Activated naive CD4-positive, alpha-beta T cell treated with anti-CD3 and anti-CD28 coated beads, Interleukin-2, amount 10 ng/mL, durations not matched to agents 7 days and 5 days (primary cell): ENCODE measurements around the gene ARSJ.
"Not testable (repeated sequence)": the region's sequence is repeated elsewhere in the genome, so short reads cannot be mapped to it uniquely, and the experiment has no call there.

ENCODE experiments used
- CTCF ChIA-PET: fragments of 350-600 bp; sonication (Branson Sonifier 250); formaldehyde crosslinking; loops from one replicate; lab custom pipeline; 2021; ENCODE audit warnings: antibody characterized with exemption; lab: Charles Lee
- DNase-seq: peaks from one replicate; pipeline ENCODE4 v3.0.0-alpha.2; 2020
- H3K27ac Mint-ChIP-seq: one replicate; pipeline ENCODE4 v1.8.0; 2021; ENCODE audit warnings: mild to moderate bottlenecking, moderate library complexity, mixed read lengths
- H3K27me3 Mint-ChIP-seq: one replicate; pipeline ENCODE4 v1.8.0; 2021; ENCODE audit warnings: mild to moderate bottlenecking, mixed read lengths
- H3K36me3 Mint-ChIP-seq: one replicate; pipeline ENCODE4 v1.8.0; 2021; ENCODE audit warnings: mixed read lengths
- H3K4me1 Mint-ChIP-seq: one replicate; pipeline ENCODE4 v1.8.0; 2021; ENCODE audit warnings: mixed read lengths
- H3K4me3 Mint-ChIP-seq: one replicate; pipeline ENCODE4 v1.8.0; 2021; ENCODE audit warnings: mild to moderate bottlenecking, moderate library complexity, mixed read lengths
- H3K9me3 Mint-ChIP-seq: one replicate; pipeline ENCODE4 v1.8.0; 2021; ENCODE audit warnings: mixed read lengths

ARSJ gene

DNA sequence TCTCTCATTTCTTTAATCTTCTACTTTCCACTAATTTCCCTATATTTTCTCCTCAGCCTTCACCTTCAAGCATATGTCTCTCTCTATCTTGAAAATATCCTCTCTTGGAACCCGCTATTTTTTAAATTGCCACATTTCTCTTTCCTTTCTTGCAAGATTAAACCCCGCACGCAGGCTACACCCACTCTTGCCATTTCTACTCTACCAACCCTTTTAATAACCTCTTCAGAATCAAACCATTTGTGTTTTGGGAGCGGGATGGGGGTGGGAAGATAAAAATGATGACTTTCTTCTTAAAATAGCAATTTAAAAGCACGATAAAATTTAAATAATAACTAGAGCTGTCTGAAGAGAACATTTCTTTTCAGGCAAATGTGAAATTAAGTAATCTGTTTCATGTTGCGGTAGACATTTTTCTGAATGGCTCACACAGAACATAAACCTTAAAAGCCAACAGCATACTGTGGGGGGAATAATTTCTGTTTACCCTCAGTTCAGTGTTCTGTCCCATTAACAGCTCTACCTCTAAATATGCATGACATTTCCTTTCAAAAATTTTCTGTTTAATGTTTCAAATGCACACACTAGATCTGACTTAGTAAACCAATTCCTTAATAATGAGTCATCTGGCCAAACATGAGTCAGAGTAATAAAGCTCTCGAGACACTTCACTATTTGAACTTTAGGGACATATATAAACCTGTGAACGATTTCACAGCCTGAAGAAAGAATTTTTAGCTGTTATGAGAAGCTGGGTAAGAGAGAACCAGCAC lies 20.5 kb downstream of the ARSJ start:
- Mint-ChIP-seq H3K4me3 (no peak overlapping the region), H3K4me1 (peaks cover 6% of the 10 kb centered on the region), H3K9me3 (peaks cover 9% of the 10 kb centered on the region), H3K27ac (no peak overlapping the region), H3K27me3 (no peaks in the 10 kb centered on the region), H3K36me3 (no peaks in the 10 kb centered on the region)
- CTCF ChIA-PET, result interaction anchor here (0.9 to 1.2 kb wide), 2 partner anchors 8 to 113 kb away, joined by 3 to 4 read pairs; no protein-coding TSS in a partner anchor
- no peak for DNase-seq

DNA sequence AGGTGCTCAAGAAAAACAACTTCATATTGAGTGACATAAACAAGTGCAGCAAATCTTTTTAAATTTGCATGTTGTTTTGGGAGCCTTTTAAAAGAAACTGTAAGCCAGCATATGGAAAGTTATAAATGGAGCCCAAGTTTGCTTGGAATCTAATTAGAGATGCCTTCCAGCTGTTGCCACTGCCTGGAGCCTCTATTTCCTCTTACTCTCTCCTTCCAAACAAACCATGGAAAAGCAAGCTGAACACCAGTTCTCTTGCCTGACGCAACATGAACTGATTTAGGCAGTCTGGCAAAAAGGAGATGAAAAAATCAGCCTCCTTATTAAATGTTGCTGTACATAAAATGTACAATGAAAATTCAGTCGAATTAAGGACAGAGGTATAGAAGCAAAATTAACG lies 21.5 kb downstream of the ARSJ start:
- no peak for DNase-seq
- no peak overlapping the region for H3K4me3 Mint-ChIP-seq
- H3K27ac Mint-ChIP-seq, result no peak overlapping the region
- H3K27me3 Mint-ChIP-seq, result no peaks in the 10 kb centered on the region
- CTCF ChIA-PET, result interaction anchor here (0.9 kb wide), 1 partner anchor 9 kb away, joined by 3 read pairs; no protein-coding TSS in a partner anchor
- H3K36me3 Mint-ChIP-seq, result no peaks in the 10 kb centered on the region
- peaks cover 6% of the 10 kb centered on the region for H3K9me3 Mint-ChIP-seq
- H3K4me1 Mint-ChIP-seq, result peaks cover 6% of the 10 kb centered on the region

DNA sequence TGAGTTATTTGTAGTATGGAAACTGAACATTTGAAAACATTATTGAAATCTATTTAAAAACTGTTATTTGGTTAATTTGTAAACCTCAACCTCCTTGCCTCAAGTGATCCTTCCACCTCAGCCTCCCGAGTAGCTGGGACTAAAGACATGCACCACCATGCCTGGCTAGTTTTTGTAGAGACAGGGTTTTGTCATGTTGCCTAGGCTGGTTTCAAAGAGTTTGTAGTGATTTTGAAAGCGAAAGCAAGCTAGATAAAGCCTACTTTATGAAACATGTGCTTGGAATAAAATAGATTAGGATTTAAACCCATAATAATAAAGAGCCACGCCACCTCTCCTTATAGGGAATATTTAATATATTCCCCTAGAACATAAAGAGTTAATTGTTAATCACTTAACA lies 23.5 kb downstream of the ARSJ start:
- Mint-ChIP-seq H3K4me3 (no peak overlapping the region), H3K27me3 (peaks cover 4% of the 10 kb centered on the region), H3K36me3 (no peaks in the 10 kb centered on the region), H3K27ac (no peak overlapping the region), H3K4me1 (peaks cover 6% of the 10 kb centered on the region), H3K9me3 (no peaks in the 10 kb centered on the region)
- DNase-seq, result no peak
- CTCF ChIA-PET, result interaction anchor here (0.9 kb wide), 1 partner anchor 561 kb away, joined by 3 read pairs; no protein-coding TSS in a partner anchor

DNA sequence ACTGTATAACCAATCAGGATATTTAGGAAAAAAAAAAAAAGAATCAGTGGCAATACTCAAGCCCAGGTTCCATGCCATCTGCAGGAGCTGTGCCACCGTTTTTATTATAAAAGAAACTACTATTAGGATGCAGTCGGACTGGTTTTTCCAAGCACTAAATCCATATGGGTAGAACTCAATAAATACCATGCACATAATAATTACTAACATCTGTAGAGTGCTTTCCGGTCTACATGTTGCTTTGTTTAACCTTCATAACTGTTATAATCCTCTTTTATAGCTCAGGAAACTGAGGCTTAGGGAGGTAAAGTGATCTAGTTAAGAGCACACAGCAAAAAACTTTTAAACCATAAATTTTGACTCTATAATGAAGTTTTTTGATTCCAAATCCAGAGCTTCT lies 24.0 kb downstream of the ARSJ start:
- peaks cover 4% of the 10 kb centered on the region for H3K27me3 Mint-ChIP-seq
- no peak overlapping the region for H3K27ac Mint-ChIP-seq
- no peaks in the 10 kb centered on the region for H3K9me3 Mint-ChIP-seq
- CTCF ChIA-PET, result interaction anchor here (0.9 kb wide), 1 partner anchor 561 kb away, joined by 3 read pairs; no protein-coding TSS in a partner anchor
- no peak for DNase-seq
- H3K36me3 Mint-ChIP-seq, result no peaks in the 10 kb centered on the region
- no peak overlapping the region for H3K4me3 Mint-ChIP-seq
- H3K4me1 Mint-ChIP-seq, result peaks cover 6% of the 10 kb centered on the region

DNA sequence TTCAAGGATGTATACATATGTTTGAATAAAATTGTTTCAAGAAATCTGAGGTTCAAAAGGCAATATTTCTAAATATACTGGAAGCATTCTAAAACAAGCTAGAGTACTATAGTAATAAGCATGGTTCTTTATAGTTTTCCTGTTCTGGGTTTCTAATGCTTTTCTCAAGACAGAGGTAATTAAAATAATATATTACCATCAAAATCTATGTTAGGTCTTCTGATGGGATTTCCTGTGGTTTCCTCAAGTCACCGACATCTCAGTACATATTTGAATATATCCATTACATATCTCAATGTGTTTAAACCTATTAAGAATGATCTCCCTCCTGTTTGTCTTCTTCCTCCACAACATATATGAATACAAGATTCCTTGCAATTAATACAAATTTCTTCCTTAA lies 25.6 kb downstream of the ARSJ start:
- Mint-ChIP-seq H3K9me3 (no peaks in the 10 kb centered on the region), H3K27me3 (peaks cover 4% of the 10 kb centered on the region), H3K4me3 (no peak overlapping the region), H3K36me3 (no peaks in the 10 kb centered on the region), H3K27ac (no peak overlapping the region), H3K4me1 (peaks cover 6% of the 10 kb centered on the region)
- DNase-seq, result no peak
- CTCF ChIA-PET, result interaction anchor here (1.0 to 1.6 kb wide), 3 partner anchors 118 to 220 kb away, joined by 3 to 4 read pairs (median 3); no protein-coding TSS in a partner anchor

DNA sequence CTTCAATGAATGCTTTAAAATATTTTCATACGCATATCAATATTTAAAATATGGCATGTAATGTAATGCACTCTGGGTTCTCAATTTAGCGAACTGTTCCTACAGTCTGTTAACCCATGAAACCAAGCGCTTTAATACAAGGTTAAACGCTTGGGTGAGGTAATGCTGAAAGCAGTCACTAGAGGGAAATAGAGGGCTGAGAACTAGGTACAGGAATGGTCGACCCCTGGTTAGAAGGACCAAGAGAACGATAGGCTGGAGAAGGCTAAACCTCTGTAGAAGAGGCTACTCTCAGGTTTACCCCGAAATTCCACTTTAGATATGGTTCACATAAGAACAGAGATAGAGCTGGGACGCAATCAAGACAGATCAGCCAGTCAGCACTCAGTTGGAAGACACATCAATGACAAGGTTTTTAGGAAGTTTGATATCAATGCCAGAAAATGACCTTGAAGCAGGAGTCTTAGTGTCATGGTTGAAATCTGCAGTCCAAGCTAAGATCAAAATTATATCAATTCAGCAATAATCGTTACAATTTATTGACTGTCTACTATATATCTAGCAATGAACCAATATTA lies 26.9 kb downstream of the ARSJ start:
- Mint-ChIP-seq H3K27ac (no peak overlapping the region), H3K27me3 (peaks cover 4% of the 10 kb centered on the region), H3K4me1 (peaks cover 6% of the 10 kb centered on the region), H3K9me3 (no peaks in the 10 kb centered on the region), H3K36me3 (no peaks in the 10 kb centered on the region), H3K4me3 (no peak overlapping the region)
- CTCF ChIA-PET, result interaction anchor here (0.8 to 1.6 kb wide), 5 partner anchors 19 to 221 kb away, joined by 3 to 4 read pairs (median 3); no protein-coding TSS in a partner anchor
- peak; percentile 20 for DNase-seq

DNA sequence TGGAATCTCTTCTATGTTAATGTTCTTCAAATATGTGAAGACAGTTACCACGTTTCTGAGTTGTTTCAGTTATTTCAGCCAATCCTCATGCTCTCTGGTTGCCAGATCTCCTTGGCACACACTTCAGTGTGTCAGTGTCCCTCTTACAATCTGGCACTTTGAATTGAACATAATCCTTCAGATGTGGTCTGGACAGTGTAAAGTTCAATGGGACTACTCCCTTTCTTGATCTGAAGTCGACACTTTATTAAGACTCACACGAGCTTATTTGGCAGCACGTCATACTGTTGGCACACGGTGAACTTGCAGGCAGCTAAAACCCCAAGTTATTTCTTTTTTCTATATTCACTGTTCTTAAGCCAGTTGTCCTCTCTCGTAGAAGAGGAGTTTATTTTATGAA lies 28.2 kb downstream of the ARSJ start:
- H3K9me3 Mint-ChIP-seq, result no peaks in the 10 kb centered on the region
- H3K4me1 Mint-ChIP-seq, result peaks cover 6% of the 10 kb centered on the region
- no peak overlapping the region for H3K4me3 Mint-ChIP-seq
- no peak for DNase-seq
- no peaks in the 10 kb centered on the region for H3K36me3 Mint-ChIP-seq
- no peak overlapping the region for H3K27ac Mint-ChIP-seq
- peaks cover 4% of the 10 kb centered on the region for H3K27me3 Mint-ChIP-seq
- CTCF ChIA-PET, result interaction anchor here (1.1 to 2.7 kb wide), 2 partner anchors 120 to 229 kb away, joined by 3 to 7 read pairs; no protein-coding TSS in a partner anchor

DNA sequence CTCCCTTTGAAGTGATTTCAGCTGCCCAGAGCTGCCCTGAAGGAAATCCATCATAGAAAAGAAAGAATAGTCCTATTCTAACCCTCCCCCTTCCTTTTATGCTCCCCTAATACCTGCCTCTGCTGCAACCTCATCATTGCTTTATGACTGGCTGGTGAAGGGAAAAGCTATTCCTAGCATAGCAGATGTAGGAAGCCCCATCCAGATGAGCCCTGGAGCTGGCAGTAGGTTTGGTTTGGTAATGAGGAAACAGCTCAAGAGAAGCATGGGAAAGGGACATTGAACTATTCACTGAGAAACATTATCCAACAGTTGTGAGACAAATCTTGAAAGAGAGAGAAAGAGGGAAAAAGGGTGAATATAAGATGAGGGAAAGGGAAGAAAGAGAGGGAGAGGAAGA lies 29.2 kb downstream of the ARSJ start:
- H3K4me3 Mint-ChIP-seq, result no peak overlapping the region
- no peaks in the 10 kb centered on the region for H3K4me1 Mint-ChIP-seq
- no peaks in the 10 kb centered on the region for H3K36me3 Mint-ChIP-seq
- H3K27ac Mint-ChIP-seq, result no peak overlapping the region
- CTCF ChIA-PET, result interaction anchor here (0.5 to 2.7 kb wide), 4 partner anchors 121 to 670 kb away, joined by 3 to 7 read pairs (median 3); no protein-coding TSS in a partner anchor
- H3K9me3 Mint-ChIP-seq, result no peaks in the 10 kb centered on the region
- H3K27me3 Mint-ChIP-seq, result peaks cover 4% of the 10 kb centered on the region
- no peak for DNase-seq

DNA sequence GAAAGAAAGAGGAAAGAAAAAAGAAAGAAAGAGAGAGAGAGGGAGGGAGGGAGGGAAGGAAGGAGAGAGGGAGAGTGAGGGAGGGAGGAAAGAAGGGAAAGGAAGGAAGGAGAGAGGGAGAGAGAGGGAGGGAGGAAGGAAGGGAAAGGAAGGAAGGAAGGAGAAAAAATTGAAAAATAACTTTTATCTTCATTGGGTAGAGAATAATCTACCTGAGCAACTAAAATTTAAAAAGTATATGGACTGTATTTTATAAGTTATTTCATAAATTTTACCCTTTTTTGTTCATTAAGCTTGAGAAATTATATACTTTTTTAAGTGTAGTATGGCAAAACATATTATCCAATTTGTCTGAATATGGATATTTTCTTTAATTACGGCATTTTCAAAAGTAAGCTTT lies 32.0 kb downstream of the ARSJ start:
- no peak overlapping the region for H3K27ac Mint-ChIP-seq
- no peak for DNase-seq
- CTCF ChIA-PET, result no interaction called here
- H3K9me3 Mint-ChIP-seq, result no peaks in the 10 kb centered on the region
- peaks cover 10% of the 10 kb centered on the region for H3K4me1 Mint-ChIP-seq
- H3K27me3 Mint-ChIP-seq, result peaks cover 2% of the 10 kb centered on the region
- no peaks in the 10 kb centered on the region for H3K36me3 Mint-ChIP-seq
- no peak overlapping the region for H3K4me3 Mint-ChIP-seq

DNA sequence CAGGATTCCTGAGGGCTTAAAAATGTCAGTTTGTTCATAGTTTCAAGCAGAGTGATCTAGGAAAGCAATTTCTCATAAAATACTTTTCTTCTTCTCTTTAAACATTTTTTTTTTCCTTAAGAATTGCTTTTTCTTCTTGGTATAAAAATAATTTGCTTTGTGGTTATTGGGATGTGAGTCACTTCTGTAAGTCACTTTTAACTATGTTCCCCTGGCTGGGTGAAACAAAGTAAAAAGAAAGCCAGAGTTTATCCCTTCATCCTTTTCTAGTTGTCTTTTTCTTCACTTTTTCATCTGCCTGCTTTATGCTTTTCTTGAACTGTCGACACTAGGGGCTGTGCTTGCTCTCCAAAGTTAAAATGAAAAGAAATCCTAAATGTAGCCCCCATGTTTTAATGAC lies 33.5 kb downstream of the ARSJ start:
- Mint-ChIP-seq H3K4me3 (no peak overlapping the region), H3K9me3 (no peaks in the 10 kb centered on the region), H3K4me1 (peaks cover 10% of the 10 kb centered on the region), H3K27me3 (no peaks in the 10 kb centered on the region), H3K36me3 (no peaks in the 10 kb centered on the region), H3K27ac (no peak overlapping the region)
- DNase-seq, result no peak
- CTCF ChIA-PET, result no interaction called here

DNA sequence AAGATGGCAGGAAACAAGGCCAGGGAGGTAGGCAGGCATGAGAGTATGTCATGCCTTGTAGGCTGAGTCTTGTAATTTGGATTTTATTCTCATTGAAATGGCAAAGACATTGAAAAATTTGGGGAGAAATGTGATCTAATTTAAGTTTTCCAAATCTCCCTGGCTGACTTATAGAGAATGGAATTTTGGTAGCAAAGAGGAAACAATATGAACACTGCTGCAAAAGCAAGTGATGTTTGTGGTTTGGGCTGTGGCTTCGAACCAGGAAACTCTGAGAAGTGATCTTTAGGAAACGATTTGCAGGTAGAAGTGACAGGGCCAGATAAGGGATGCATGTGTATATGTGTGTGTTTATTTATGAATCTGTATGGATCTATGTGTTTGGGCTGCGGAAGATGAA lies 35.6 kb downstream of the ARSJ start:
- Mint-ChIP-seq H3K4me1 (peaks cover 10% of the 10 kb centered on the region), H3K27me3 (no peaks in the 10 kb centered on the region), H3K36me3 (no peaks in the 10 kb centered on the region), H3K9me3 (no peaks in the 10 kb centered on the region), H3K27ac (no peak overlapping the region), H3K4me3 (no peak overlapping the region)
- peak; percentile 25 for DNase-seq
- CTCF ChIA-PET, result interaction anchor here (1.5 kb wide), 1 partner anchor 17 kb away, joined by 3 read pairs; no protein-coding TSS in a partner anchor

DNA sequence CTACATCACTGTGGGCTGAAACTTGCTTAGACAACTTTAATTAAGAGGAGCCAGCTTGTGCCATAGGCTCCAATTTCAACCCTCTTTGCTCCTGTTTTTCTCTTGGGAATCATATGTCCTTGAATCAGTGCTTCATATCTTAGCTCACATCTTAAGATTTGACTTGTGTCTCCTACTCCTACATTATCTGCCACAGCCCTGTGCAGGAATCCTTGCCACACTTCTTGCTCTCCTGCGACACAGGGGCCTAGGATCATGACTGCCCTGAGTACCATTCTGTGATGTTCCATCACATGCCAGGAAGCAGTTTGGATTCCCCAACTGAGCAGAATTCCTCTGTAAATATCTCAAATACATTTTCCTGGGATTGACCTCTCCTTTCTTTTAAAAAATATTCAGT lies 36.4 kb downstream of the ARSJ start:
- Mint-ChIP-seq H3K9me3 (no peaks in the 10 kb centered on the region), H3K4me1 (peaks cover 10% of the 10 kb centered on the region), H3K4me3 (no peak overlapping the region), H3K36me3 (no peaks in the 10 kb centered on the region), H3K27me3 (no peaks in the 10 kb centered on the region), H3K27ac (no peak overlapping the region)
- CTCF ChIA-PET, result interaction anchor here (1.5 kb wide), 1 partner anchor 16 kb away, joined by 3 read pairs; no protein-coding TSS in a partner anchor
- DNase-seq, result no peak

DNA sequence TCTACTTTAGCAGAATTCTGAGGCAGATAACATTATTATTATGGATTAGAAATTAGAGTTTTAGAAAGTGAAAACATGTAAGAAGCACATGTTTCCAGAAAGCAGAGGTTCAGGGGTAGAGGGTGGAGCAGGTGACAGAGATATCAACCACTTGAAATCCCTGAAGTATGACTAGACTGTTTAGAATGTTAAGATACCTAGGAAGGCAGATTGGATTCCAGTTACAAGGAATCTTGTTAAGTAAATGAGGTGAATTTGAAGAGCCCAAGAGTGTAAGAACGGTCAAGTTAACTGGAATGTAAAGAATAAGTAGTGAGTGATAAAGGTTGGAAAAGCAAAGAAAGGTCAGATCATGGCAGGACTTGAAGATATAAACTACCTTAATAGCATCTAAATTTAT lies 37.6 kb downstream of the ARSJ start:
- Mint-ChIP-seq H3K9me3 (no peaks in the 10 kb centered on the region), H3K36me3 (no peaks in the 10 kb centered on the region), H3K4me1 (peaks cover 10% of the 10 kb centered on the region), H3K4me3 (no peak overlapping the region), H3K27ac (no peak overlapping the region), H3K27me3 (no peaks in the 10 kb centered on the region)
- DNase-seq, result no peak
- CTCF ChIA-PET, result no interaction called here

DNA sequence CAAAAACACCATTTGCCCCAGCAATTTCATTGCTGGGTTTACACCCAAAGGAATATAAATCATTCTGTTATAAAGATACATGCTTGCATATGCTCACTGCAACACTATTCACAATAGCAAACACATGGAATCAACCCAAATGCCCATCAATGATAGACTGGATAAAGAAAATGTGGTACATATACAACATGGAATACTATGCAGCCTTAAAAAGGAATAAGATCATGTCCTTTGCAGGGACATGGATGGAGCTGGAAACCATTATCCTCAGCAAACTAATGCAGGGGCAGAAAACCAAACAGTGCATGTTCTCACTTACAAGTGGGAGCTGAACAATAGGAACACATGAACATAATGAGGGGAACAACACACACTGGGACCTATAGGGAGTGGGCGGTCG lies 39.3 kb downstream of the ARSJ start:
- H3K36me3 Mint-ChIP-seq, H3K27ac Mint-ChIP-seq, H3K4me3 Mint-ChIP-seq, DNase-seq, CTCF ChIA-PET, H3K9me3 Mint-ChIP-seq, H3K27me3 Mint-ChIP-seq: not testable (repeated sequence)
- H3K4me1 Mint-ChIP-seq, result peaks cover 10% of the 10 kb centered on the region
